GM23248 (cell line): Measurements from ENCODE around the gene MIOX.

Experiments
- EZH2 ChIP-seq: fragments of 200-600 bp; sonication (generic); IDR thresholded peaks from 2 replicates; pipeline ENCODE4 v1.6.1; 2018; ENCODE audit warnings: antibody characterized with exemption, mild to moderate bottlenecking; ENCODE audit not compliant: insufficient read depth, poor library complexity, severe bottlenecking
- EZH2phosphoT487 ChIP-seq: fragments of 200-600 bp; sonication (generic); IDR thresholded peaks from 2 replicates; pipeline ENCODE4 v1.6.1; 2018; ENCODE audit warnings: antibody characterized with exemption, moderate library complexity, mild to moderate bottlenecking, low read depth; ENCODE audit not compliant: insufficient read depth

GRCh38 chr22:50518606-50519005 lies 31.9 kb downstream of the MIOX start:
- TF ChIP-seq EZH2phosphoT487 (no peak), EZH2 (no peak)
